SJCRH30 (cell line): ENCODE results near the gene ALDH3B1. TPM values are rescaled to one million over a fixed set of nuclear protein-coding genes. Genes with fewer than 3 reads are reported as not detected.

Experiments used
- DNase-seq, 2 experiments: peaks; one replicate each; pipeline ENCODE4 v3.0.0-alpha.2; 2015 to 2020
- H3K27ac ChIP-seq: fragments of 250-450 bp; sonication (Bioruptor Pico); 2 replicates; pipeline ENCODE4 v1.5.1; 2020; ENCODE audit warnings: mild to moderate bottlenecking, moderate library complexity
- H3K27me3 ChIP-seq: fragments of 250-450 bp; sonication (Bioruptor Pico); 2 replicates; pipeline ENCODE4 v1.5.1; 2020; ENCODE audit warnings: mild to moderate bottlenecking, moderate library complexity
- H3K36me3 ChIP-seq: fragments of 250-450 bp; sonication (Bioruptor Pico); 2 replicates; pipeline ENCODE4 v1.5.1; 2020; ENCODE audit warnings: mild to moderate bottlenecking, moderate library complexity
- H3K4me1 ChIP-seq: fragments of 250-450 bp; sonication (Bioruptor Pico); 2 replicates; pipeline ENCODE4 v1.5.1; 2020; ENCODE audit warnings: mild to moderate bottlenecking, moderate library complexity
- H3K4me3 ChIP-seq: fragments of 250-450 bp; sonication (Bioruptor Pico); 2 replicates; pipeline ENCODE4 v1.5.1; 2020; ENCODE audit warnings: mild to moderate bottlenecking, moderate library complexity
- H3K9me3 ChIP-seq: fragments of 250-450 bp; sonication (Bioruptor Pico); replicated peaks from 2 replicates; pipeline ENCODE4 v1.5.1; 2020; ENCODE audit warnings: mild to moderate bottlenecking, moderate library complexity
- total RNA-seq: library from RNA; depleted of rRNA; stranded (reverse); fragments of >200 nt; shearing (Covaris generic); gene quantifications from 2 replicates; pipeline ENCODE4 v1.2.3, GENCODE V29; 2014; rRNA removed

Gene ALDH3B1
- total RNA-seq, 1 experiment from 2014 or later = 0.51 TPM

DNA sequence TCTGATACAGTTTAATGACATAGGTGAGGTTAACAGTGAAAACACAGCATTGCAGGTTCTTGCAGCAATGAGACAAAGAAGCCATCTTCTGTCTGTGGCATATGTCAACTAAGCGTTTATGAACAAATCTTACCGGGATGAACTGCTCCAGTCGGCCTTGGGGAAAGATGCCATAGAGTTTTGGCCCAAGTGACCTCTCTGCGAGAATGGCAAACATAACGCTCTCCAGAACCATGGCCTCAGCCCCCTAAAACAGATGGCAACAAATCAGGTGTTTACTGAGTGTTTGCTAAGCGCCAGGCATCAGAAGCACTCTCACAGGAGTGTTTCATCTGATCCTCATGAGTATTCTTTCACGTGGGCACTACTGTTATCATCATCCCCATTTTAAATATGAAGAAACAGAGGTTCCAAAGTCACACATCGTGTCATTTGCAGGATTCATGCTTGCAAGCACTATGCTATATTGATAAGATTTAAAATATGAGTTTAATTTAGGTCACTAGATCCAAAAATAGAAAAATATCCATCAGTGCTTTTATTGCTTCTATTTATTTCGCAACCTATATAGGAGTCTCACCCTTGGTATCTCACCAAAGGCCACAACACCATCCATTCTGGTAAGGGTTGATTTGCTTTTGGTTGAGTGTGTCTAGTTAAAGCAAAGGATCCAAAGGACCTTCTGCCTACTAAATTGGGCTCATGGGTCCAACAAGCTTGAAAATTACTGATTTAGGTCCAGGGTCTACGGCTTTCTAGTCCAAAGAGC, 64.6 kb downstream of the ALDH3B1 start:
- no peak for DNase-seq
- Histone ChIP-seq H3K36me3 (peaks cover 14% of the 10 kb centered on the region), H3K4me3 (no peak overlapping the region), H3K27me3 (no peaks in the 10 kb centered on the region), H3K27ac (no peak overlapping the region), H3K4me1 (no peaks in the 10 kb centered on the region), H3K9me3 (no peaks in the 10 kb centered on the region)

DNA sequence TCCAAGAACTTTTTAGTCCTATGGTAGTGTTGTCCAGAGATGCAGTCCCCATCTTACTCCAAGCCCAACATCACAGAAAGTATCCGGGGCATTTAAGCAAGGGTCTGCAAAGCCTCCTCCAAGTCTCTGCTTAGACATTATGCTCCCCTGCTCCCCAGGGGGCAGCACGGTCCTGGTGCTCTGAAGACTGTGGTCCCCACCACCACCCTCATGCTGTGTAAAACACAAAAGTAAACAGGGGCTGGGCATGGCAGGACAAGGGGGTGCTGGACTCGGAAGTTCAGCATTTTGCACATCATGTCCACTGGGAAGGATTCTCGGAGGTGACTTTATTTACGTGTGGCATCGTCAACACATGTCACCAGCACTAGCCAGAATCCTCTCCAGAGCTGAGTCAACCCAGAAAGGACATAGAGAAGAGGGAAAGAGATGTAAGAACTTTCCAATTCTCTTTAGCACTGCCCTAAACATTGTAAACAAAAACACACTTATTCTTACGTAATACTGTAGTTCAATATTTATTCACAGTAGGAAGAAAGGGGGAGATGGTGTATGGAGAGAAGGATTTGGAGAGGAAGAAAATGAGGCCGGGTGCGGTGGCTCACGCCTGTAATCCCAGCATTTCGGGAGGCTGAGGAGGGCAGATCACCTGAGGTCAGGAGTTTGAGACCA, 66.4 kb downstream of the ALDH3B1 start:
- no peak overlapping the region for H3K27ac ChIP-seq
- no peaks in the 10 kb centered on the region for H3K4me1 ChIP-seq
- H3K36me3 ChIP-seq = peaks cover 5% of the 10 kb centered on the region
- no peak for DNase-seq
- H3K4me3 ChIP-seq = no peak overlapping the region
- H3K9me3 ChIP-seq = no peaks in the 10 kb centered on the region
- no peaks in the 10 kb centered on the region for H3K27me3 ChIP-seq

DNA sequence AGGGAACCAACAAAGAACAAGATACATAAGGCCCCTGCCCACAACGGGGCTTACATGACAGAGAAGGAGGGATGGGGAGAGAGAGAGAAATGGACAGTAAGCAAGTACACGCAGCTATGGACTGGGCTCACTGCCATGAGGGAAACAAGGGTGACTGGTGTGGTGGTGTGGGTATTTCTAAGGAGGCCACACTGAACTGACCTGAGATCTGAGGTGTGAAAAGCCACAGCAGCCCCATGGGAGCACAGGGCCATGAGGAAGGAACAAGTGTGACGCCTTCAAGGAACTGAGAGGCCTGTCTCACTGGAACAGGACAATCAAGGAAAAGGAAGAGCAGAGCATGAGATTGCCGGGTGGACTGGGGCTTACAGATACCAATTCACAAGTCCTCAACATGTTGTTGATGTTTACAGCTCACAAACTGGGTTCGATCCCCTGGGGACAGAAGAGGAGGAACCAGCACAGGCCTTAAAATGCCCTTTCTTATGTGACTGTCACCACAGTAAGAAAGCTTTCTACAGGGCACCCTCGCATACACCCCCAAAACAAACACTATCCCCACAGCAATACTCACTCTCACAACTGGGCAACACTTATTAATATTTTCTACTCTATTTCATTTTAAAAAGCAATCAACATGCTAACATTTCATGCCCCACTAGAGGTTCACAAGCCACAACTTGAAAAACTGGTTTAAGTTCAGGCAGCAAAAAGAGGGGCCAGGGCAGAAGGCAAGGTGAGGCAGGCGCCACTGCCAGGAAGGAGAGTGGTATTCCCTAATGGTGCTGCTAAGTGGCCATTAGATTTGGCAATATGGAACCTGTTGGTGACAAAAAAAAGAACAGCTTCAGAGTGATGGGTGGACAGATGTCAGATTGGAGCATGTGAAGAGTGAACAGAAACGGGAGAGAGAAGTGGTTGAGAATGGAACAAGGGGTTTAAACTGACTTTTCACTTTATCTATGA, 67.8 kb downstream of the ALDH3B1 start:
- H3K4me1 ChIP-seq = no peaks in the 10 kb centered on the region
- H3K27ac ChIP-seq = no peak overlapping the region
- DNase-seq = no peak

More for the DNA sequence above, 67.8 kb downstream of the ALDH3B1 start:
- Histone ChIP-seq H3K9me3 (no peaks in the 10 kb centered on the region), H3K36me3 (peaks cover 5% of the 10 kb centered on the region), H3K27me3 (no peaks in the 10 kb centered on the region), H3K4me3 (no peak overlapping the region)

Other genes with a start within 250 kb of the ALDH3B1 start
- not detected in 2 replicates for gene UNC93B1, start 6.2 kb upstream of the ALDH3B1 start, total RNA-seq
- gene NDUFS8, start 20.4 kb downstream of the ALDH3B1 start, total RNA-seq = 77.7 and 103 TPM in 2 replicates
- gene TCIRG1, start 28.7 kb downstream of the ALDH3B1 start, total RNA-seq = 2.7 and 6.1 TPM in 2 replicates
- gene CHKA, start 111.1 kb downstream of the ALDH3B1 start, total RNA-seq = 32.6 and 37.1 TPM in 2 replicates
- 26.6 and 31.4 TPM in 2 replicates for gene KMT5B, start 203.0 kb downstream of the ALDH3B1 start, total RNA-seq